Fibroblast of mammary gland (primary cell): ENCODE measurements around the gene GAS2L2.
A peak's percentile ranks its signal among the peaks of the same experiment; 100 is the strongest.

Experiments
- DNase-seq: peaks from one replicate; pipeline ENCODE4 v3.0.0-alpha.2; 2010; ENCODE audit warnings: low read depth
- H3K4me3 ChIP-seq: 2 replicates; pipeline ENCODE4 v1.5.1; 2011; ENCODE audit warnings: low read depth, mild to moderate bottlenecking, low read length, moderate library complexity; ENCODE audit not compliant: control insufficient read depth
- TF ChIP-seq, protein P1 (sequence below): conservative IDR thresholded peaks from 2 replicates; pipeline ENCODE4 v1.5.1; 2011; ENCODE audit warnings: low read depth, low read length, inconsistent platforms; ENCODE audit not compliant: control insufficient read depth, insufficient read depth

Gene GAS2L2

DNA sequence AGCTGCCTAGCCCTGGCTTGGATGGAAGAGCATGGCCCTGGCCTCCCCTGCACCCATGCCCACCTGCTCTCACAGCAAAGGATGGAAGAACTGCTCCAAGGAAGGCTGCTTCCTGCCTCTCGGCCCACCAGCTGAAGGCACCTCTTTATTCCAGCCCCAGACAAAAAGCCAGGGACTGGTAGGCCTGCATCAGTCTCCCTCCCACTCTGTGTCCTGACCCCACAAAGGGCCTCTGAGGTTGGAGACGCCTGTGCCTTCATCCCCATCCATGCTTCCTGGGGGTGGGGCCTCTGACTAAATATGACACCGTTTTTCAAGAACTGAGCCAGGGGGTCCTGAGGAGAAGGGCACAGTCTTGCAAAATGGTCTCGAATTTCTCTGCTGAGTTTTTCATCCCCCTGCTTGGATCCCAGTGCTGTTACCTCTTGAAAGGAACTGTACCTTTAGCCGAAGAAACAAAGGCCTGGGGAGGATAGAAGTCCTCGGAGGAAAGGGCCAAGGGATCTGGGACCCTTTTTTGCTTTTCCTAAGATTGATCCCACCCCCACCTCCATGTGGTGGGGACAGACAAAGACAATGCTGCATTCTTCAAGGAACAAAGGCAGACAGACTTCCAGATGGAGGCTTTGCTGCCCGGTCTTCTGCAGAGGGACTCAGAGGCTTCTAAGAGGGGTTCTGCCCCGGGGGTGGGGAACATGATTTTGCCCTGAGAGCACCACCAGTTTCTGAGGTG, 12.9 kb upstream of the GAS2L2 start:
- H3K4me3 ChIP-seq, result no peak overlapping the region
- DNase-seq, result no peak
- TF ChIP-seq, protein P1, sequence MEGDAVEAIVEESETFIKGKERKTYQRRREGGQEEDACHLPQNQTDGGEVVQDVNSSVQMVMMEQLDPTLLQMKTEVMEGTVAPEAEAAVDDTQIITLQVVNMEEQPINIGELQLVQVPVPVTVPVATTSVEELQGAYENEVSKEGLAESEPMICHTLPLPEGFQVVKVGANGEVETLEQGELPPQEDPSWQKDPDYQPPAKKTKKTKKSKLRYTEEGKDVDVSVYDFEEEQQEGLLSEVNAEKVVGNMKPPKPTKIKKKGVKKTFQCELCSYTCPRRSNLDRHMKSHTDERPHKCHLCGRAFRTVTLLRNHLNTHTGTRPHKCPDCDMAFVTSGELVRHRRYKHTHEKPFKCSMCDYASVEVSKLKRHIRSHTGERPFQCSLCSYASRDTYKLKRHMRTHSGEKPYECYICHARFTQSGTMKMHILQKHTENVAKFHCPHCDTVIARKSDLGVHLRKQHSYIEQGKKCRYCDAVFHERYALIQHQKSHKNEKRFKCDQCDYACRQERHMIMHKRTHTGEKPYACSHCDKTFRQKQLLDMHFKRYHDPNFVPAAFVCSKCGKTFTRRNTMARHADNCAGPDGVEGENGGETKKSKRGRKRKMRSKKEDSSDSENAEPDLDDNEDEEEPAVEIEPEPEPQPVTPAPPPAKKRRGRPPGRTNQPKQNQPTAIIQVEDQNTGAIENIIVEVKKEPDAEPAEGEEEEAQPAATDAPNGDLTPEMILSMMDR, result no peak

DNA sequence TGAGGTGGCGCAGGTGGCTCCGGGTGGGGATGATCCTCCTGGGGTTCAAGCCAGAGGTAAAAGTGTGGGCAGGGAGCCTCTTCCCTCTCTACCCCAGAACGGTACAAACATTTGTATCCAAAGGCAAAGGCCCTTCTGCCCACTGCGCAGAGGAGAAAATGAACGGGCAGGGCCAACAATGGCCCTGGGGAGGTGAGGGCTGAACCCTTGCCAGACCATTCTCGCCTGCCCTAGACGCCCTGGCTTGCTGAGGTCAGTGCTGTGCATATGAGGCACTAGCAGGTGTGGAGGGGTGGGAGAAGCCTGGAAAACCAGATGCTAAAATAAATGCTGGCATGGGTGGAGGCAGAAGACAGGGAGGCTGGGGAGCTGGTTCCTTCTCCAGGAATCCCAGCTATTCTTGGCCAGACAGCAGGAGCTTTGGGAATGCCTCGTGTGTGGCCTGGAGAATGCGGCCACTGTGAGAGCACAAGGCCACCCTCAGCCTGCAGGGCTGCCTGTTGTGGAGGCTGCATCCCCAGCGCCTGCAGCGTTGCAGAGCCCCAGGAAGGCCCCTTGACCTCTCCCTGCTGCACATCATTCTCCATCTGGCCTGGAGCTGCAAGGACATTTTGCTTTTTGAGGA, 12.2 kb upstream of the GAS2L2 start:
- TF ChIP-seq, protein P1, result no peak
- DNase-seq, result no peak
- H3K4me3 ChIP-seq, result no peak overlapping the region

DNA sequence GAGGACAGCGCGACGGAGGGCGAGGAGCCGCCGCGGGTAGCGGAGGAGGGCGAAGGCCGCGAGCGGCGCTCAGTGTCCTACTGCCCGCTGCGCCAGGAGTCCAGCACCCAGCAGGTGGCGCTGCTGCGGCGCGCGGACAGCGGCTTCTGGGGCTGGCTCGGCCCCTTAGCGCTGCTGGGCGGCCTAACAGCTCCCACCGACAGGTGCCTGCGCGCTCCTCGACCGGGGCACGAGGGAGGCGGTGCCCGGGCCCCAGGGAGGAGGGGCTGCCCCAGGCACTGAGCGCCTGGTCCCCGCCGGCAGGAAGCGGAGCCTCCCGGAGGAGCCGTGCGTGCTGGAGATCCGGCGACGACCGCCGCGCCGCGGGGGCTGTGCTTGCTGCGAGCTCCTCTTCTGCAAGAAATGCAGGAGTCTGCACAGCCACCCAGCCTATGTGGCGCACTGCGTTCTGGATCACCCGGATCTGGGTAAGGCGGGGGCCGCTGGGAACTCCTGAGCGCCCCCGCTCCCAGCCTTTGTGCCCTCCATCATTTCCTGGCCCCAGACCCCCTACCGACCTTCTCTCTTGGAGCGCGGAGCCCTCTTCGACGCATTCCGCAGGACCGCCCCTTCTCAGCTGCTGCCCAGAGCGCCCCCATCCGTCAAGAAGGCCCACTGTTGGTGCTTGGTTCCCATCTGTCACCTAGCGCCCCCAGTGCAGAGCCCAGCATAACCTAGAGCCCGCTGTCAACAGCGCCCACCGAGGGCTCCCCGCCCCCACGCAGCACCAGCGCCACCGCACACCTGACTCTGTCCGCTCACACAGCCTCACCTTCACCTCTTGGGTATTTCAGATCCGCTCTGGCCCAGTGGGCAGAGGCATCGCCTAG, 11.3 kb upstream of the GAS2L2 start:
- peak; percentile 75 for DNase-seq
- TF ChIP-seq, protein P1, result peak; percentile 63
- no peak overlapping the region for H3K4me3 ChIP-seq

DNA sequence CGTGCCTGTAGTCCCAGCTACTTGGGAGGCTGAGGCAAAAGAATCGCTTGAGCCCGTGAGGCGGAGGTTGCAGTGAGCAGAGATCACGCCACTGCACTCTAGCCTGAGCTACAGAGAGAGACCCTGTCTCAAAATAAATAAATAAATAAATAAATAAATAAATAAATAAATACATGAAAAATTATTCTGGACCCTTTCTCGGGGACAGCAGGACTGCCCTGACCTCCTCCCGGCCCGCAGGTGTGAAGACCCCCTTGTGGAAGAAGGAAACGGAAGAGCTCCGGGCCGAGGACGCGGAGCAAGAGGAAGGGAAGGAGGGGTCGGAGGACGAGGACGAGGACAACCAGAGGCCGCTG, 10.7 kb upstream of the GAS2L2 start:
- H3K4me3 ChIP-seq, result no peak overlapping the region
- no peak for DNase-seq
- TF ChIP-seq, protein P1, result no peak

DNA sequence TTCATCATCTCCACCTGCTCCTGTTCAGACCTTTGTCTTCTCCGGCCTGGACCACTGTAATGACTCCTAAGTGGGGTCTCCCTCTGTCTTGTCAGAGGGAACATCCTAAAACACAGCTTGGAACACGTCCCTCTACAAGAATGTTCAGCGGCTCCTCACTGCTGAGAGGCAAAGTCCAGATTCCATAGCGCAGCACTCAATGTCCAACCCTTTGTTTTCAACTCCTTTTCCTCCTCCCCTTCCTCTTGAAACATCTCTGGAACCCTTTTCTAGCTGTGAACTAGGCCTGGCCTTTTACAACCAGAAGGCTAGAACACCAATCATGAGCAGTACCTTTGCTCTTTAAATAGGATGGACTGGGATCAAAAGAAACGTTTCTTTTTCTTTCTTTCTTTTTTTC, 8.6 kb upstream of the GAS2L2 start:
- no peak overlapping the region for H3K4me3 ChIP-seq
- TF ChIP-seq, protein P1, result no peak

DNA sequence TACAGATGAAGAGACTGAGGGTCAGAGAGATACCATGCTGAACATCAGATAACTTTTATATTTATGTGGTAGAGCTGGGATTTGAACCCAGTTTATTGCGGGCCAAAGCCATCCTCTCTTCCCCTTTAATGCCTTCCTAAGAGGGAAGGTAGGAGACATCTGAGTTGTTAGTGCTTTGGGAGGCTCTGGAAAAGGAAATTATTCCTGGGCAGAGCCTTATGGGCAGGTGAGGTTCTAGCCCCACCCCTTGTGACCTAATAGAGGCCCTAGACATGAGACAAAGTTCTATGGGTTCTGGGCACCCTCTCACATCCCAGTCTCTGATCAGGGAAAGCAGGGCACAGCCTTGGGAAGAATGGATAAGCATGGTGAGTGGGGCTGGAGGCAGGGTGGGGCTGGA, 7.5 kb upstream of the GAS2L2 start, which contains the start of gene C17orf50:
TSS of gene C17orf50 (plus strand) at position 301 of the 400 bp plus-strand sequence. CDS start at position 356, 55 bp downstream.
- TF ChIP-seq, protein P1, result no peak
- DNase-seq, result no peak
- H3K4me3 ChIP-seq, result no peak within 1 kb of the TSS

More for the DNA sequence above, 8.6 kb upstream of the GAS2L2 start:
- no peak for DNase-seq
